ENCODE data around the gene SCLY. TPM values are rescaled to one million over a fixed set of nuclear protein-coding genes. Genes with fewer than 3 reads are reported as not detected.

SCLY gene
- total and polyA plus RNA-seq, 2 of the 13 experiments (the other 11 are each of a cell fraction or from before 2014, with no cell fraction given): 27.9 to 38.6 TPM

DNA sequence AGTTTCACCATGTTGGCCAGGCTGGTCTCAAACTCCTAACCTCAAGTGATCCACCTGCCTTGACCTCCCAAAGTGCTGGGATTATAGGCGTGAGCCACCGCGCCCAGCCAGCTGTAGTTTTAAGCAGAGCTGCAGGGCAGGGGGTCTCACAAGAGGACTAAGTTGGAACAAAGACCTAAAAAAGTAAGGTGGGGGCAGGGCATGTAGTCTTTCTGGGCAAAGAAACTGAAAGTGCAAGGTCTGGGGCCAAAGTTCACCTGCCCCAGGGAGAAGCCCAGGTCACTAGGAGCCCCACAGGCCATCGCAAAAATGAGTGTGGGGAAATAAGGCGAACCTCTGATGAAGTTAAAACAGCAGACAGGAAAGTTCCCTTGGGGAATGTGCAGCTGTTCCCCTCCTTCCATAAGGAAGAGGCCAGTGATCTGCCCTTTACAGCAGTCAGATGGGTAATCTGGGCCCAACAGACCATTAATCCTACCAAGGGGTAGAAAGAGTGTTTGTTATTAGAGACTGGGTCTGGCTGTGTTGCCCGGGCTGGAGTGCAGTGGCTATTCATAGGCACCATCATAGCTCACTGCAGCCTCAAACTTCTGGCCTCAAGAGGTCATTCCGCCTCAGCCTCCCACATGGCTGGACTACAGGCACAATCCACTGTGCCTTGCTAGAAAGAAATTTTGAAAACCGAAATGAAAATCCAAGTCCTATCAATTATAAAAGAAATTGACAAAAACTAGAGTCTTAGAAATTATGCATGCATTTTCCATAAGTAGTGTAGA lies 2.8 kb downstream of the SCLY start (continued):
- TF ChIP-seq ZNF720 (CRISPR knock-in tag; IDR thresholded peaks at IDR 0.05) (no peak), ZNF614 (CRISPR knock-in tag; IDR thresholded peaks at IDR 0.05; ENCODE audit: borderline replicate concordance) (no peak), ZNF746 (CRISPR knock-in tag; IDR thresholded peaks at IDR 0.05) (0 out of 2 replicates have a peak, but pooled peaks have one; percentile 19), ZHX2 (IDR thresholded peaks at IDR 0.05; ENCODE audit: low read depth) (no peak), ZHX2 (CRISPR knock-in tag; IDR thresholded peaks at IDR 0.05; ENCODE audit: borderline replicate concordance) (no peak), IKZF1 (IDR thresholded peaks at IDR 0.05) (no peak), PHF8 (CRISPR knock-in tag; IDR thresholded peaks at IDR 0.05) (no peak; the same call in 1 of the 2 replicates), ZNF136 (CRISPR knock-in tag; IDR thresholded peaks at IDR 0.05; ENCODE audit: low read depth) (no peak), ZNF7 (CRISPR knock-in tag; IDR thresholded peaks at IDR 0.05) (no peak), ARID5B (CRISPR knock-in tag; IDR thresholded peaks at IDR 0.05) (peak; percentile 67), PATZ1 (CRISPR knock-in tag; IDR thresholded peaks at IDR 0.05) (peak; percentile 43; the same call in 1 of the 2 replicates)
- TF ChIP-seq, protein P1, sequence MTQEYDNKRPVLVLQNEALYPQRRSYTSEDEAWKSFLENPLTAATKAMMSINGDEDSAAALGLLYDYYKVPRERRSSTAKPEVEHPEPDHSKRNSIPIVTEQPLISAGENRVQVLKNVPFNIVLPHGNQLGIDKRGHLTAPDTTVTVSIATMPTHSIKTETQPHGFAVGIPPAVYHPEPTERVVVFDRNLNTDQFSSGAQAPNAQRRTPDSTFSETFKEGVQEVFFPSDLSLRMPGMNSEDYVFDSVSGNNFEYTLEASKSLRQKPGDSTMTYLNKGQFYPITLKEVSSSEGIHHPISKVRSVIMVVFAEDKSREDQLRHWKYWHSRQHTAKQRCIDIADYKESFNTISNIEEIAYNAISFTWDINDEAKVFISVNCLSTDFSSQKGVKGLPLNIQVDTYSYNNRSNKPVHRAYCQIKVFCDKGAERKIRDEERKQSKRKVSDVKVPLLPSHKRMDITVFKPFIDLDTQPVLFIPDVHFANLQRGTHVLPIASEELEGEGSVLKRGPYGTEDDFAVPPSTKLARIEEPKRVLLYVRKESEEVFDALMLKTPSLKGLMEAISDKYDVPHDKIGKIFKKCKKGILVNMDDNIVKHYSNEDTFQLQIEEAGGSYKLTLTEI (CRISPR knock-in tag; conservative IDR thresholded peaks at IDR 0.05): no peak
